Measurements from ENCODE around the gene CBFB. TPM values are rescaled to one million over a fixed set of nuclear protein-coding genes. Genes with fewer than 3 reads are reported as not detected.

The CBFB gene
- total and polyA plus RNA-seq, 2 of the 4 experiments (the other 2 are of a cell fraction): 44.2 to 48.0 TPM

- no peak overlapping the region for H4K5ac ChIP-seq (ENCODE audit: low read depth, low read length)
- no peak overlapping the region for H4K8ac ChIP-seq (ENCODE audit: low read depth in 2 of 2, low read length in 2 of 2)
- H3K18ac ChIP-seq (ENCODE audit: low read depth, low read length): no peak overlapping the region
- POLR2A ChIA-PET (ENCODE audit: unreplicated experiment): no interaction called here
- no peak overlapping the region for H3K4me2 ChIP-seq (ENCODE audit: low read depth, low read length)
- no peak overlapping the region for H2AK5ac ChIP-seq (ENCODE audit: low read depth, low read length)
- no peak overlapping the region for H3K27ac ChIP-seq (ENCODE audit: insufficient read depth, low read length)
- dilution Hi-C loops (cut with HindIII; ENCODE audit: low sequenced_read_pairs, unreplicated experiment): no loop called here
- CTCF ChIA-PET: no interaction called here
- H2BK15ac ChIP-seq (ENCODE audit: low read depth, low read length): no peak overlapping the region
- H2AK9ac ChIP-seq (replicated peaks; ENCODE audit: low read depth, low read length, poor library complexity): no peak overlapping the region
- H3K27me3 ChIP-seq (ENCODE audit: control insufficient read depth, insufficient read depth, low read length): no peaks in the 10 kb centered on the region
- H3K4ac ChIP-seq (ENCODE audit: low read depth, low read length): no peak overlapping the region
- no peak overlapping the region for H3K56ac ChIP-seq (ENCODE audit: extremely low read depth, insufficient read depth, low read length)
- H3K14ac ChIP-seq (replicated peaks; ENCODE audit: low read depth, low read length): no peak overlapping the region
- H4K91ac ChIP-seq (ENCODE audit: insufficient read depth, low read depth, low read length): no peak overlapping the region
- no peak overlapping the region for H3K23ac ChIP-seq (ENCODE audit: low read depth, low read length)
- H3K79me1 ChIP-seq (ENCODE audit: low read depth in 1 of 2, low read length in 2 of 2): peaks cover 42 to 81% of the 10 kb centered on the region in 2 experiments
- no peak overlapping the region for H2AFZ ChIP-seq (replicated peaks; ENCODE audit: low read length, poor library complexity)
- no peak overlapping the region for H3K9ac ChIP-seq (ENCODE audit: low read depth, low read length)
- ATAC-seq (ENCODE audit: low read depth) (no peak), DNase-seq (no peak)
- no peak overlapping the region for H3K4me3 ChIP-seq (ENCODE audit: insufficient read depth, low read depth, low read length)
- TF ChIP-seq BHLHE40 (IDR thresholded peaks at IDR 0.05; ENCODE audit: low read depth, low read length): no peak
- TF ChIP-seq CTCF (conservative IDR thresholded peaks at IDR 0.05; ENCODE audit: low read depth, low read length): no peak
- TF ChIP-seq CEBPB (IDR thresholded peaks at IDR 0.05; ENCODE audit: low read depth, low read length): no peak
- no peak for TF ChIP-seq SMC3 (IDR thresholded peaks at IDR 0.05; ENCODE audit: low read depth, low read length)
- TF ChIP-seq MXI1 (IDR thresholded peaks at IDR 0.05; ENCODE audit: borderline replicate concordance, low read depth, low read length): no peak
- no peak for TF ChIP-seq RCOR1 (IDR thresholded peaks at IDR 0.05; ENCODE audit: insufficient replicate concordance, low read length)
- TF ChIP-seq POLR2A (IDR thresholded peaks at IDR 0.05; ENCODE audit: low read depth, low read length): no peak
- BruUV-seq (replicated peaks): no TSS peak
- H2BK120ac ChIP-seq (ENCODE audit: low read depth, low read length): no peak overlapping the region
- no CpG with 5 or more reads among the region's 9 CpGs for WGBS, 2 experiments (ENCODE audit: extremely low coverage in 2 of 2, insufficient read length in 1 of 2)
- peaks cover 59% of the 10 kb centered on the region for H4K20me1 ChIP-seq (ENCODE audit: insufficient read depth, low read length)
- intact Hi-C loops (cut with micrococcal nuclease): no loop called here
- H3K4me1 ChIP-seq (ENCODE audit: control insufficient read depth, insufficient read depth, low read length): peaks cover 10% of the 10 kb centered on the region
- H3K9me1 ChIP-seq (ENCODE audit: insufficient read depth, low read length): peaks cover 19% of the 10 kb centered on the region
- in situ Hi-C loops (cut with MboI; ENCODE audit: low sequenced_read_pairs): no loop called here
- no peak overlapping the region for H2BK20ac ChIP-seq (ENCODE audit: low read depth, low read length)
- no peaks in the 10 kb centered on the region for H3K9me3 ChIP-seq (ENCODE audit: control insufficient read depth, insufficient read depth, low read length)
- H2BK5ac ChIP-seq (ENCODE audit: low read depth, low read length, poor library complexity, severe bottlenecking): no peak overlapping the region
- peaks cover 12% of the 10 kb centered on the region for H3K36me3 ChIP-seq (ENCODE audit: control insufficient read depth, insufficient read depth, low read length)
Measured at GRCh38 chr16:67117716-67118115, 88.8 kb downstream of the CBFB start.

Data from IMR-90 (cell line).